KBM-7 (cell line): ENCODE measurements around the gene DPYSL4.
"Not testable (repeated sequence)": the region's sequence is repeated elsewhere in the genome, so short reads cannot be mapped to it uniquely, and the experiment has no call there.

Experiments
- DNase-seq: peaks from one replicate; pipeline ENCODE4 v3.0.0-alpha.2; 2015
- in situ Hi-C: fragments of 300-500 bp; cut with MboI; formaldehyde crosslinking; loops from 2 replicates; pipeline ENCODE4 v1.14.3; 2020; ENCODE audit warnings: low sequenced_read_pairs, low pct_unique_long_range_greater_than_20kb, mixed read lengths

The DPYSL4 gene

GRCh38 chr10:132148261-132149251 is 38.2 kb upstream of the DPYSL4 start:
- in situ Hi-C loops = no loop called here

GRCh38 chr10:132149271-132149670 is 37.5 kb upstream of the DPYSL4 start:
- in situ Hi-C loops = no loop called here

More at GRCh38 chr10:132148261-132149251, 38.2 kb upstream of the DPYSL4 start:
- no peak for DNase-seq

GRCh38 chr10:132149917-132150316 is 36.8 kb upstream of the DPYSL4 start:
- in situ Hi-C loops = no loop called here
- DNase-seq = no peak

More at GRCh38 chr10:132149271-132149670, 37.5 kb upstream of the DPYSL4 start:
- no peak for DNase-seq

GRCh38 chr10:132150777-132151176 is 36.0 kb upstream of the DPYSL4 start:
- in situ Hi-C loops = no loop called here
- DNase-seq = no peak

GRCh38 chr10:132151286-132151950 is 35.3 kb upstream of the DPYSL4 start:
- in situ Hi-C loops = no loop called here
- no peak for DNase-seq

GRCh38 chr10:132151951-132152505 is 34.7 kb upstream of the DPYSL4 start:
- no peak for DNase-seq
- in situ Hi-C loops = no loop called here

- no peak for DNase-seq
- in situ Hi-C loops = no loop called here
These were observed 33.7 kb upstream of the DPYSL4 start for GRCh38 chr10:132152896-132153580.

- in situ Hi-C loops = no loop called here
- no peak for DNase-seq
These were observed 33.0 kb upstream of the DPYSL4 start for GRCh38 chr10:132153616-132154217.

GRCh38 chr10:132154440-132154839 is 32.3 kb upstream of the DPYSL4 start:
- in situ Hi-C loops = no loop called here

GRCh38 chr10:132154931-132155330 is 31.8 kb upstream of the DPYSL4 start:
- in situ Hi-C loops = no loop called here

More at GRCh38 chr10:132154440-132154839, 32.3 kb upstream of the DPYSL4 start:
- no peak for DNase-seq

GRCh38 chr10:132155723-132156381 is 30.9 kb upstream of the DPYSL4 start:
- in situ Hi-C loops = no loop called here
- DNase-seq = no peak

More at GRCh38 chr10:132154931-132155330, 31.8 kb upstream of the DPYSL4 start:
- no peak for DNase-seq

GRCh38 chr10:132156382-132156781 is 30.4 kb upstream of the DPYSL4 start:
- DNase-seq = no peak
- in situ Hi-C loops = no loop called here

GRCh38 chr10:132157101-132157500 is 29.6 kb upstream of the DPYSL4 start:
- in situ Hi-C loops = no loop called here
- no peak for DNase-seq

- in situ Hi-C loops = no loop called here
- DNase-seq = no peak
These were observed 28.5 kb upstream of the DPYSL4 start for GRCh38 chr10:132158122-132158741.

- DNase-seq = no peak
These were observed 27.9 kb upstream of the DPYSL4 start for GRCh38 chr10:132158823-132159222.

GRCh38 chr10:132159302-132160230 is 27.2 kb upstream of the DPYSL4 start:
- DNase-seq, in situ Hi-C loops: not testable (repeated sequence)

More at GRCh38 chr10:132158823-132159222, 27.9 kb upstream of the DPYSL4 start:
- in situ Hi-C loops = no loop called here

- in situ Hi-C loops, DNase-seq: not testable (repeated sequence)
These were observed 26.5 kb upstream of the DPYSL4 start for GRCh38 chr10:132160231-132160630.
